ENCODE measurements around the gene ITGA11.

Gene ITGA11

DNA sequence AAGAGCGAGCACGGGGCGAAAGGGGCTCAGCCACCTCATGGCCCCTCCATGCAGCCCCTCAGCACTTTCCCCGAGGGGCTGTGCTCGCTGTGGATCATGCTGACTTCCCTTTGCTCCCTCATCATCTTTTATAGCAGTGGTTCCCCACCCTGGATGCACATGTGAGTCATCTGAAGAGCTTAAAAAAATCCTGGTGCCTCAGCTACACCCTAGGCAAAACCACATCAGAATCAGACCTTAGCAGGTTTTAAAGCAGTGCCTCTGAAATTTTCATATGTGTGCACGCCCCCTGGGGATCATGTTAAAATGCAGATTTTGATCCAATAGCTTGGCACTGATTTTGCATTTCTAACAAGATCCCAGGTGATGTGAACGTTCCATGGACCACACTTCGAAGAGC is 103.5 kb downstream of the ITGA11 start:
- Histone ChIP-seq H3K27ac (replicated peaks) (no peak overlapping the region), H3K27me3 (ENCODE audit: insufficient read depth, poor library complexity, severe bottlenecking) (no peaks in the 10 kb centered on the region), H3K4me3 (replicated peaks; ENCODE audit: insufficient read depth, low read length) (no peak overlapping the region)
- TF ChIP-seq SPI1 (IDR thresholded peaks at IDR 0.05; ENCODE audit: borderline replicate concordance, low read depth) (no peak), POLR2AphosphoS5 (IDR thresholded peaks at IDR 0.05; ENCODE audit: low read depth) (no peak)
- TF ChIP-seq, protein P1, sequence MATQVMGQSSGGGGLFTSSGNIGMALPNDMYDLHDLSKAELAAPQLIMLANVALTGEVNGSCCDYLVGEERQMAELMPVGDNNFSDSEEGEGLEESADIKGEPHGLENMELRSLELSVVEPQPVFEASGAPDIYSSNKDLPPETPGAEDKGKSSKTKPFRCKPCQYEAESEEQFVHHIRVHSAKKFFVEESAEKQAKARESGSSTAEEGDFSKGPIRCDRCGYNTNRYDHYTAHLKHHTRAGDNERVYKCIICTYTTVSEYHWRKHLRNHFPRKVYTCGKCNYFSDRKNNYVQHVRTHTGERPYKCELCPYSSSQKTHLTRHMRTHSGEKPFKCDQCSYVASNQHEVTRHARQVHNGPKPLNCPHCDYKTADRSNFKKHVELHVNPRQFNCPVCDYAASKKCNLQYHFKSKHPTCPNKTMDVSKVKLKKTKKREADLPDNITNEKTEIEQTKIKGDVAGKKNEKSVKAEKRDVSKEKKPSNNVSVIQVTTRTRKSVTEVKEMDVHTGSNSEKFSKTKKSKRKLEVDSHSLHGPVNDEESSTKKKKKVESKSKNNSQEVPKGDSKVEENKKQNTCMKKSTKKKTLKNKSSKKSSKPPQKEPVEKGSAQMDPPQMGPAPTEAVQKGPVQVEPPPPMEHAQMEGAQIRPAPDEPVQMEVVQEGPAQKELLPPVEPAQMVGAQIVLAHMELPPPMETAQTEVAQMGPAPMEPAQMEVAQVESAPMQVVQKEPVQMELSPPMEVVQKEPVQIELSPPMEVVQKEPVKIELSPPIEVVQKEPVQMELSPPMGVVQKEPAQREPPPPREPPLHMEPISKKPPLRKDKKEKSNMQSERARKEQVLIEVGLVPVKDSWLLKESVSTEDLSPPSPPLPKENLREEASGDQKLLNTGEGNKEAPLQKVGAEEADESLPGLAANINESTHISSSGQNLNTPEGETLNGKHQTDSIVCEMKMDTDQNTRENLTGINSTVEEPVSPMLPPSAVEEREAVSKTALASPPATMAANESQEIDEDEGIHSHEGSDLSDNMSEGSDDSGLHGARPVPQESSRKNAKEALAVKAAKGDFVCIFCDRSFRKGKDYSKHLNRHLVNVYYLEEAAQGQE (IDR thresholded peaks at IDR 0.05; ENCODE audit: insufficient replicate concordance, low read depth), result no peak
- TF ChIP-seq, protein P2, sequence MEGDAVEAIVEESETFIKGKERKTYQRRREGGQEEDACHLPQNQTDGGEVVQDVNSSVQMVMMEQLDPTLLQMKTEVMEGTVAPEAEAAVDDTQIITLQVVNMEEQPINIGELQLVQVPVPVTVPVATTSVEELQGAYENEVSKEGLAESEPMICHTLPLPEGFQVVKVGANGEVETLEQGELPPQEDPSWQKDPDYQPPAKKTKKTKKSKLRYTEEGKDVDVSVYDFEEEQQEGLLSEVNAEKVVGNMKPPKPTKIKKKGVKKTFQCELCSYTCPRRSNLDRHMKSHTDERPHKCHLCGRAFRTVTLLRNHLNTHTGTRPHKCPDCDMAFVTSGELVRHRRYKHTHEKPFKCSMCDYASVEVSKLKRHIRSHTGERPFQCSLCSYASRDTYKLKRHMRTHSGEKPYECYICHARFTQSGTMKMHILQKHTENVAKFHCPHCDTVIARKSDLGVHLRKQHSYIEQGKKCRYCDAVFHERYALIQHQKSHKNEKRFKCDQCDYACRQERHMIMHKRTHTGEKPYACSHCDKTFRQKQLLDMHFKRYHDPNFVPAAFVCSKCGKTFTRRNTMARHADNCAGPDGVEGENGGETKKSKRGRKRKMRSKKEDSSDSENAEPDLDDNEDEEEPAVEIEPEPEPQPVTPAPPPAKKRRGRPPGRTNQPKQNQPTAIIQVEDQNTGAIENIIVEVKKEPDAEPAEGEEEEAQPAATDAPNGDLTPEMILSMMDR (IDR thresholded peaks at IDR 0.05; ENCODE audit: insufficient read depth, low read length), result no peak
- DNase-seq (ENCODE audit: low read depth in 1 of 2, low spot score in 1 of 2), result no peak

DNA sequence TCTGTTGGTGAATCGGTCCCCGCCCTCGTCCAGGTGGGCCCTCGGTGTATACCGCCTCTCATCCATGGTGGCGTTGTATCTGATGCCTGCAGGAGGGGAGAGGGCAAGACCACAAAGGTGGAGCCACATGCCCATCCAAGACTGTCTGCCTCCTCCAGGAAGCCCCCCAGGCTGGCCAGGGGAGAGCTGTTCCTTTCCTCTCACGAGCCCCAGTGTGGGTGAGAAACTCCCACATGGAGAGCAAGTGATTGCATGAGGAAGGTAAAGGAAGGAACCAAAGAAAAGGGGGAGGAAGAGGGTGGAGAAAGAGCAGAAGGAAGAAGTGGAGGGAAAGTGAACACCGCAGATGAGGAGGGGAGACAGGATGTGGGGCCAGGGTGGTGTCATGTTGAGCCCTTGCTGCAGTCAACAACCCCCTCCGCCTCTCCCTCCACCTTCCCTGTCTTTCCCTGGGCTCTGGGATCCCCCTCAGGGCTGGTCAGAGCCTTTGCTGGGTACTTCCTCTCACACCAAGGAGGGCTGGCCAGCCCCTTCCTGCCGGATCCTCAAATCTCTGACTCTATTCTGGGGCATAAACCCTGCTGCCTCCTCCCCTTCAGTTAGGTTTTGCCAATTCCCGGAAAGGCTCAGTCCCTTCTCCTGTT is 105.1 kb downstream of the ITGA11 start:
- H3K27me3 ChIP-seq (ENCODE audit: insufficient read depth, poor library complexity, severe bottlenecking), result no peaks in the 10 kb centered on the region
- TF ChIP-seq SPI1 (IDR thresholded peaks at IDR 0.05; ENCODE audit: borderline replicate concordance, low read depth) (peak; percentile 20; the same call in 1 of the 2 replicates), GABPA (IDR thresholded peaks at IDR 0.05; ENCODE audit: low read depth) (no peak)
- H3K27ac ChIP-seq (replicated peaks), result no peak overlapping the region
- DNase-seq (ENCODE audit: low read depth in 1 of 2, low spot score in 1 of 2), result peak in 1 of 2 experiments; percentile 14
- no peak overlapping the region for H3K4me3 ChIP-seq (replicated peaks; ENCODE audit: insufficient read depth, low read length)

DNA sequence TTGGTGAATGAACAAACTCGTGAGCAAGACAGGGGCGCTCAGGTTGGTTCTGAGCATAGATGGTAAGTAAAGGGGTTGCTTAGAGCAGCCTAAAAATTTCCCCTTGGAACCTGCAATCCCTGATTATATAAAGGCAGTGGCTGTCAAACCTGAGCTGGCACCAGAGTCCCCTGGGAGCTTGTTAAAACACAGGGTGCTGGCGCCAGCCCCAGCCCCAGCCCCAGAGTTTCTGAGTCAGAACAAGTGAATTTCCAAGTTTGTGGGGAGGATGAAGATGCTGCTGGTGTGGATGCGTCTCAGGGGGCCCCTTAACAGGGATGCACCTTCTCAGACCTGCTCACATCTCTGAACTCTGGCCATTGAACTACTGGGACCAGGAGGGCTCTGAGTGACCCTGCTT is 106.2 kb downstream of the ITGA11 start:
- no peaks in the 10 kb centered on the region for H3K27me3 ChIP-seq (ENCODE audit: insufficient read depth, poor library complexity, severe bottlenecking)
- H3K27ac ChIP-seq (replicated peaks), result no peak overlapping the region
- no peak for DNase-seq (ENCODE audit: low read depth in 1 of 2, low spot score in 1 of 2)
- no peak overlapping the region for H3K4me3 ChIP-seq (replicated peaks; ENCODE audit: insufficient read depth, low read length)
- TF ChIP-seq GABPA (IDR thresholded peaks at IDR 0.05; ENCODE audit: low read depth), result no peak
- TF ChIP-seq, protein P2 (IDR thresholded peaks at IDR 0.05; ENCODE audit: insufficient read depth, low read length), result no peak
- no peak for TF ChIP-seq POLR2AphosphoS5 (IDR thresholded peaks at IDR 0.05; ENCODE audit: low read depth)
- TF ChIP-seq SPI1 (IDR thresholded peaks at IDR 0.05; ENCODE audit: borderline replicate concordance, low read depth), result no peak
- TF ChIP-seq, protein P1 (IDR thresholded peaks at IDR 0.05; ENCODE audit: insufficient replicate concordance, low read depth), result no peak

DNA sequence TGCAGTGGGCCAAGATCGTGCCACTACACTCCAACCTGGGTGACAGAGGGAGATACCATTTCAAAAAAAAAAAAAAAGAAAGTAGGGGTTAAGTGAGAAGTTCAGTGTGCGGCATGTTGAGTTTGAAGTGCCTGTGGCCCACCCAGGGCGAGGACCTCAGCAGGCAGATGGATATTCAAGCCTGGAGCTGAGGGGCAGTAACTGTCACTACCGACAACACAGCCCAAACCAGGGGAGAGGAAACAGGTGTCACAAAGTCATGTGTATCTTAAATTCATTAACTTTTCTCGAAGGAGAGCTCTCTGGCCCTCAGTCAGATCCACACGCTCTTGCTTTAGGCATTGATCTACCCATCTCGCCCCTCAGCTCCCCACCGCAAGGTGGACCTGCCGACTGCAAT is 109.2 kb downstream of the ITGA11 start:
- TF ChIP-seq SPI1 (IDR thresholded peaks at IDR 0.05; ENCODE audit: borderline replicate concordance, low read depth), result no peak
- TF ChIP-seq, protein P2 (IDR thresholded peaks at IDR 0.05; ENCODE audit: insufficient read depth, low read length), result no peak
- no peak for TF ChIP-seq POLR2AphosphoS5 (IDR thresholded peaks at IDR 0.05; ENCODE audit: low read depth)
- TF ChIP-seq GABPA (IDR thresholded peaks at IDR 0.05; ENCODE audit: low read depth), result no peak
- TF ChIP-seq, protein P1 (IDR thresholded peaks at IDR 0.05; ENCODE audit: insufficient replicate concordance, low read depth), result no peak

More for the DNA sequence above, 109.2 kb downstream of the ITGA11 start:
- no peaks in the 10 kb centered on the region for H3K27me3 ChIP-seq (ENCODE audit: insufficient read depth, poor library complexity, severe bottlenecking)
- DNase-seq (ENCODE audit: low read depth in 1 of 2, low spot score in 1 of 2), result no peak
- H3K27ac ChIP-seq (replicated peaks), result no peak overlapping the region
- H3K4me3 ChIP-seq (replicated peaks; ENCODE audit: insufficient read depth, low read length), result no peak overlapping the region

Data from HL-60 (cell line).